H9 (cell line): ENCODE results near the gene UGT1A5. TPM values are rescaled to one million over a fixed set of nuclear protein-coding genes. Genes with fewer than 3 reads are reported as not detected.
"Not testable (repeated sequence)": the region's sequence is repeated elsewhere in the genome, so short reads cannot be mapped to it uniquely, and the experiment has no call there.

Experiments used
- DNase-seq: peaks from one replicate; pipeline ENCODE4 v3.0.0-alpha.2; 2017
- H2AFZ ChIP-seq: one replicate; pipeline ENCODE4 v1.6.1; 2013; ENCODE audit warnings: mild to moderate bottlenecking, low read length, control low read depth, moderate library complexity
- H2AK5ac ChIP-seq: 2 replicates; pipeline ENCODE4 v1.6.1; 2013; ENCODE audit warnings: low read length, control low read depth, mixed read lengths; ENCODE audit not compliant: insufficient read length
- H2BK120ac ChIP-seq: one replicate; pipeline ENCODE4 v1.6.1; 2013; ENCODE audit warnings: low read depth, mild to moderate bottlenecking, low read length, control low read depth, inconsistent platforms; ENCODE audit not compliant: poor library complexity, severe bottlenecking
- H2BK12ac ChIP-seq: 2 replicates; pipeline ENCODE4 v1.6.1; 2013; ENCODE audit warnings: low read length, control low read depth, mixed read lengths, low read depth; ENCODE audit not compliant: insufficient read length
- H2BK15ac ChIP-seq: 2 replicates; pipeline ENCODE4 v1.6.1; 2013; ENCODE audit warnings: low read depth, low read length, control low read depth
- H2BK20ac ChIP-seq: one replicate; pipeline ENCODE4 v1.6.1; 2013; ENCODE audit warnings: low read depth, mild to moderate bottlenecking, low read length, control low read depth, inconsistent platforms; ENCODE audit not compliant: poor library complexity, severe bottlenecking
- H2BK5ac ChIP-seq: 2 replicates; pipeline ENCODE4 v1.6.1; 2013; ENCODE audit warnings: low read length, control low read depth, mixed read lengths; ENCODE audit not compliant: insufficient read length
- H3K14ac ChIP-seq: 2 replicates; pipeline ENCODE4 v1.6.1; 2013; ENCODE audit warnings: low read length, control low read depth; ENCODE audit not compliant: insufficient read depth
- H3K18ac ChIP-seq: 2 replicates; pipeline ENCODE4 v1.6.1; 2013; ENCODE audit warnings: low read depth, mild to moderate bottlenecking, mixed read lengths, low read length, control low read depth; ENCODE audit not compliant: insufficient read length
- H3K23ac ChIP-seq: 2 replicates; pipeline ENCODE4 v1.6.1; 2013; ENCODE audit warnings: low read length, control low read depth, mixed read lengths, low read depth; ENCODE audit not compliant: insufficient read length
- H3K23me2 ChIP-seq: 2 replicates; pipeline ENCODE4 v1.6.1; 2013; ENCODE audit warnings: low read depth, mild to moderate bottlenecking, mixed read lengths, low read length, control low read depth; ENCODE audit not compliant: insufficient read length, poor library complexity, severe bottlenecking
- H3K27ac ChIP-seq: 2 replicates; pipeline ENCODE4 v1.5.1; 2013; ENCODE audit warnings: low read length, control low read depth, mixed read lengths, low read depth; ENCODE audit not compliant: insufficient read length
- H3K27me3 ChIP-seq: 2 replicates; pipeline ENCODE4 v1.6.1; 2013; ENCODE audit warnings: low read length, control low read depth, inconsistent platforms; ENCODE audit not compliant: insufficient read depth
- H3K4ac ChIP-seq: 2 replicates; pipeline ENCODE4 v1.6.1; 2013; ENCODE audit warnings: low read depth, mild to moderate bottlenecking, control low read depth, inconsistent platforms, low read length, moderate library complexity
- H3K4me1 ChIP-seq: 2 replicates; pipeline ENCODE4 v1.6.1; 2013; ENCODE audit warnings: low read length, control low read depth, inconsistent platforms; ENCODE audit not compliant: insufficient read depth
- H3K4me2 ChIP-seq: 2 replicates; pipeline ENCODE4 v1.6.1; 2013; ENCODE audit warnings: low read length, control low read depth, mixed read lengths; ENCODE audit not compliant: insufficient read length, insufficient read depth
- H3K56ac ChIP-seq: 2 replicates; pipeline ENCODE4 v1.6.1; 2013; ENCODE audit warnings: low read depth, mild to moderate bottlenecking, mixed read lengths, low read length, control low read depth; ENCODE audit not compliant: insufficient read length
- H3K79me1 ChIP-seq: 2 replicates; pipeline ENCODE4 v1.6.1; 2013; ENCODE audit warnings: low read depth, mild to moderate bottlenecking, moderate library complexity, low read length, control low read depth, inconsistent platforms; ENCODE audit not compliant: insufficient read depth, poor library complexity, severe bottlenecking
- H3K79me2 ChIP-seq: 2 replicates; pipeline ENCODE4 v1.6.1; 2013; ENCODE audit warnings: low read length, control low read depth, inconsistent platforms; ENCODE audit not compliant: insufficient read depth
- H3K9ac ChIP-seq: 2 replicates; pipeline ENCODE4 v1.6.1; 2013; ENCODE audit warnings: low read length, control low read depth, mixed read lengths; ENCODE audit not compliant: insufficient read length; ENCODE audit errors: extremely low read depth
- H3K9me3 ChIP-seq: one replicate; pipeline ENCODE4 v1.6.1; 2013; ENCODE audit warnings: low read depth, low read length, inconsistent platforms; ENCODE audit not compliant: control insufficient read depth
- H3T11ph ChIP-seq: one replicate; pipeline ENCODE4 v1.6.1; 2013; ENCODE audit warnings: mild to moderate bottlenecking, low read length, control low read depth, inconsistent platforms
- H4K20me1 ChIP-seq: one replicate; pipeline ENCODE4 v1.6.1; 2013; ENCODE audit not compliant: control insufficient read depth, insufficient read length, insufficient read depth
- H4K5ac ChIP-seq: 2 replicates; pipeline ENCODE4 v1.6.1; 2013; ENCODE audit warnings: low read depth, mild to moderate bottlenecking, mixed read lengths, low read length, control low read depth; ENCODE audit not compliant: insufficient read length
- H4K8ac ChIP-seq: replicated peaks from 2 replicates; pipeline ENCODE4 v1.6.1; 2013; ENCODE audit warnings: low read length, control low read depth, mixed read lengths, low read depth; ENCODE audit not compliant: insufficient read length
- H4K91ac ChIP-seq: 2 replicates; pipeline ENCODE4 v1.6.1; 2013; ENCODE audit warnings: low read depth, mild to moderate bottlenecking, moderate library complexity, mixed read lengths, low read length, control low read depth; ENCODE audit not compliant: insufficient read length
- H3K27ac Mint-ChIP-seq, 3 experiments: 2 replicates in 2 of 3; 3 replicates in 1 of 3; pipeline ENCODE4 v1.8.0; 2020 to 2021; ENCODE audit warnings: mixed read lengths in 3 of 3, mild to moderate bottlenecking in 1 of 3, moderate library complexity in 1 of 3
- H3K27me3 Mint-ChIP-seq: 2 replicates; pipeline ENCODE4 v1.8.0; 2021; ENCODE audit warnings: low read depth, mild to moderate bottlenecking, moderate library complexity, mixed read lengths
- H3K36me3 Mint-ChIP-seq, 3 experiments: 2 replicates in 2 of 3; 3 replicates in 1 of 3; pipeline ENCODE4 v1.8.0; 2020 to 2021; ENCODE audit warnings: low read depth in 3 of 3, mixed read lengths in 3 of 3; ENCODE audit not compliant: insufficient read depth in 1 of 3
- H3K4me1 Mint-ChIP-seq, 2 experiments: 2 replicates each; pipeline ENCODE4 v1.8.0; 2020; ENCODE audit warnings: mixed read lengths in 2 of 2
- H3K4me3 Mint-ChIP-seq, 2 experiments: 2 replicates in 1 of 2; 3 replicates in 1 of 2; pipeline ENCODE4 v1.8.0; 2020 to 2021; ENCODE audit warnings: mild to moderate bottlenecking in 2 of 2, mixed read lengths in 2 of 2, moderate library complexity in 1 of 2
- H3K9me3 Mint-ChIP-seq, 2 experiments: 2 replicates in 1 of 2; 3 replicates in 1 of 2; pipeline ENCODE4 v1.8.0; 2020; ENCODE audit warnings: mild to moderate bottlenecking in 2 of 2, mixed read lengths in 2 of 2, moderate library complexity in 1 of 2
- WGBS: extraction: QIAGEN DNeasy Blood & Tissue Kit; methylation state at CpG from one replicate; pipeline ENCODE4 v1.1.7; 2013; ENCODE audit warnings: missing lambda C conversion rate, low lambda C conversion rate, mixed read lengths; ENCODE audit not compliant: insufficient read length; ENCODE audit errors: extremely low coverage; 5-methylcytosine and 5-hydroxymethylcytosine counted together
- total RNA-seq: library from RNA; stranded (reverse); gene quantifications from 2 replicates; pipeline ENCODE4 v1.2.1, GENCODE V29; 2021
- TF ChIP-seq, protein P1 (sequence below): fragments of 200-600 bp; sonication (generic); conservative IDR thresholded peaks from 3 replicates; pipeline ENCODE4 v1.8.0; 2021; ENCODE audit warnings: antibody characterized with exemption, mild to moderate bottlenecking

The UGT1A5 gene
- total RNA-seq, 1 experiment from 2014 or later, result not detected

GRCh38 chr2:233728723-233729301, 16.1 kb downstream of the UGT1A5 start, which contains the start of gene UGT1A3:
UGT1A3 (plus strand) TSS chr2:233729042; CDS start chr2:233729127, 85 bp downstream.
- Histone ChIP-seq H3K79me2 (no peaks in the 10 kb centered on the region), H3K27me3 (no peaks in the 10 kb centered on the region), H2BK12ac (no peak within 1 kb of the TSS), H2AFZ (no peak within 1 kb of the TSS), H3K4me1 (no peaks in the 10 kb centered on the region), H3T11ph (no peak within 1 kb of the TSS), H3K23me2 (no peaks in the 10 kb centered on the region), H3K23ac (no peak within 1 kb of the TSS), H4K5ac (no peak within 1 kb of the TSS), H2BK20ac (no peak within 1 kb of the TSS), H2AK5ac (no peak within 1 kb of the TSS), H3K4me2 (no peak within 1 kb of the TSS), H2BK120ac (no peak within 1 kb of the TSS), H4K91ac (no peak within 1 kb of the TSS), H3K79me1 (no peaks in the 10 kb centered on the region), H3K18ac (no peak within 1 kb of the TSS), H3K9ac (no peak within 1 kb of the TSS), H3K27ac (no peak within 1 kb of the TSS), H3K56ac (no peak within 1 kb of the TSS), H2BK5ac (no peak within 1 kb of the TSS), H3K9me3 (no peaks in the 10 kb centered on the region), H4K20me1 (no peaks in the 10 kb centered on the region), H4K8ac (no peak within 1 kb of the TSS), H3K4ac (no peak within 1 kb of the TSS), H3K14ac (no peak within 1 kb of the TSS), H2BK15ac (no peak within 1 kb of the TSS)
- Mint-ChIP-seq H3K27ac (no peak within 1 kb of the TSS), H3K9me3 (peaks cover 15 to 40% of the 10 kb centered on the region in 2 experiments), H3K27me3 (peaks cover 31% of the 10 kb centered on the region), H3K4me1 (no peaks in the 10 kb centered on the region), H3K36me3 (peaks cover 0 to 2% (median 0%) of the 10 kb centered on the region in 3 experiments; a peak in 3 of 7 replicates), H3K4me3 (no peak within 1 kb of the TSS)
- no peak for DNase-seq
- TF ChIP-seq, protein P1, sequence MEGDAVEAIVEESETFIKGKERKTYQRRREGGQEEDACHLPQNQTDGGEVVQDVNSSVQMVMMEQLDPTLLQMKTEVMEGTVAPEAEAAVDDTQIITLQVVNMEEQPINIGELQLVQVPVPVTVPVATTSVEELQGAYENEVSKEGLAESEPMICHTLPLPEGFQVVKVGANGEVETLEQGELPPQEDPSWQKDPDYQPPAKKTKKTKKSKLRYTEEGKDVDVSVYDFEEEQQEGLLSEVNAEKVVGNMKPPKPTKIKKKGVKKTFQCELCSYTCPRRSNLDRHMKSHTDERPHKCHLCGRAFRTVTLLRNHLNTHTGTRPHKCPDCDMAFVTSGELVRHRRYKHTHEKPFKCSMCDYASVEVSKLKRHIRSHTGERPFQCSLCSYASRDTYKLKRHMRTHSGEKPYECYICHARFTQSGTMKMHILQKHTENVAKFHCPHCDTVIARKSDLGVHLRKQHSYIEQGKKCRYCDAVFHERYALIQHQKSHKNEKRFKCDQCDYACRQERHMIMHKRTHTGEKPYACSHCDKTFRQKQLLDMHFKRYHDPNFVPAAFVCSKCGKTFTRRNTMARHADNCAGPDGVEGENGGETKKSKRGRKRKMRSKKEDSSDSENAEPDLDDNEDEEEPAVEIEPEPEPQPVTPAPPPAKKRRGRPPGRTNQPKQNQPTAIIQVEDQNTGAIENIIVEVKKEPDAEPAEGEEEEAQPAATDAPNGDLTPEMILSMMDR, result no peak
- no CpG with 5 or more reads among the region's 8 CpGs for WGBS

DNA sequence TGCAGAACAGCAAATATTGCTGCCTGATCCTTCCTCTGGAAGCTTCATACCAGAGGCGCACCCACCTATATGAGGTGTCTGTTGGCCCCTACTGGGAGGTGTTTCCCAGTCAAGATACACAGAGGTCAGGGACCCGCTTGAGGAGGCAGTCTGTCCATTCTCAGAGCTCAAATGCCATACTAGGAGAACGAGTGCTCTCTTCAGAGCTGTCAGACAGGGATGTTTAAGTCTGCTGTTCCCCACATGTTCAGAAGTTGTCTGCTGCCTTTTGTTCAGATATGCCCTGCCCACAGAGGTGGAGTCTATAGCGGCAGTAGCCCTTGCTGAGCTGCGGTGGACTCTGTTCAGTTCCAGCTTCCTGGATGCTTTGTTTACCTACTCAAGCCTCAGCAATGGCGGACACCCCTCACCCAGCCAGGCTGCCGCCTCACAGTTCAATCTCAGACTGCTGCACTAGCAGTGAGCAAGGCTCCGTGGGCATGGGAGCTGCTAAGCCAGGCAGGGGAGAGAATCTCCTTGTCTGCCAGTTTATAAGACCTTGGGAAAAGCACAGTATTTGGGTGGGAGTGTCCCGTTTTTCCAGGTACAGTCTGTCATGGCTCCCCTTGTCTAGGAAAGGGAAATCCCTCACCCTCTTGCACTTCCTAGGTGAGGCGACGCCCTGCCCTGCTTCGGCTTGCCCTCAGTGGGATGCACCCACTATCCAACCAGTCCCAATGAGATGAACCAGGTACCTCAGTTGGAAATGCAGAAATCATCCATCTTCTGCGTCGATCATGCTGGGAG, 24.4 kb downstream of the UGT1A5 start:
- WGBS, result no CpG with 5 or more reads among the region's 14 CpGs
- H3K9me3 Mint-ChIP-seq, result peaks cover 11 to 16% of the 10 kb centered on the region in 2 experiments

More for the DNA sequence above, 24.4 kb downstream of the UGT1A5 start:
- H3K14ac ChIP-seq, H4K5ac ChIP-seq, H3K27me3 Mint-ChIP-seq, H3K4me1 ChIP-seq, H3K4ac ChIP-seq, H3K23me2 ChIP-seq, H3K79me1 ChIP-seq, H4K8ac ChIP-seq, H3K56ac ChIP-seq, H2BK15ac ChIP-seq, H3K9me3 ChIP-seq, H4K20me1 ChIP-seq, H3K79me2 ChIP-seq, H3K18ac ChIP-seq, H2BK20ac ChIP-seq, H3T11ph ChIP-seq, H3K4me2 ChIP-seq, H2AK5ac ChIP-seq, H3K27me3 ChIP-seq, H2BK12ac ChIP-seq, H3K23ac ChIP-seq, H3K9ac ChIP-seq, H3K4me1 Mint-ChIP-seq, H2BK120ac ChIP-seq, H2AFZ ChIP-seq, H3K4me3 Mint-ChIP-seq, H3K27ac ChIP-seq, H4K91ac ChIP-seq, H3K27ac Mint-ChIP-seq, H3K36me3 Mint-ChIP-seq, H2BK5ac ChIP-seq, DNase-seq: not testable (repeated sequence)
